Uterus (tissue), 2 donors: Measurements from ENCODE around the gene PCBP1.
"Not testable (repeated sequence)": the region's sequence is repeated elsewhere in the genome, so short reads cannot be mapped to it uniquely, and the experiment has no call there.

Experiments used
- CTCF ChIP-seq, 4 experiments: fragments of 200-600 bp in 2 of 4; fragments of 450-650 bp in 2 of 4; sonication (generic) in 2 of 4; IDR thresholded peaks; one replicate each; pipeline ENCODE4 v1.5.1; 2016 to 2019; ENCODE audit warnings: antibody characterized with exemption in 4 of 4, mild to moderate bottlenecking in 2 of 4, moderate library complexity in 1 of 4
- POLR2A ChIP-seq, 2 donors: fragments of 450-650 bp; IDR thresholded peaks; one replicate each; pipeline ENCODE4 v1.6.1; 2016; ENCODE audit warnings: antibody characterized with exemption in 2 of 2, mild to moderate bottlenecking in 1 of 2, moderate library complexity in 1 of 2

GRCh38 chr2:70055259-70055658 lies 32.0 kb upstream of the PCBP1 start:
- not testable (repeated sequence) for TF ChIP-seq POLR2A, CTCF (IDR thresholded peaks at IDR 0.05)
